HEK293 (cell line): Measurements from ENCODE around the gene TCF7.

Experiments
- CTCF ChIA-PET: fragments of 350-600 bp; formaldehyde crosslinking; extraction: SDS; loops from one replicate; lab custom pipeline; 2021; ENCODE audit warnings: antibody characterized with exemption; lab: Yijun Ruan, JAX
- POLR2A ChIA-PET: fragments of 300-600 bp; formaldehyde crosslinking; extraction: SDS; loops from one replicate; lab custom pipeline; 2020; ENCODE audit warnings: antibody characterized with exemption, inconsistent platforms; lab: Yijun Ruan, JAX
- H3K27ac ChIP-seq: fragments of 200-500 bp; sonication (Bioruptor generic); 2 replicates; pipeline ENCODE4 v1.5.1; 2014; ENCODE audit warnings: low read depth, low read length, control low read depth, inconsistent platforms; ENCODE audit errors: extremely low read depth
- H3K36me3 ChIP-seq, 2 experiments: fragments of 200-500 bp in 1 of 2; sonication (Bioruptor generic) in 1 of 2; 1 replicate in 1 of 2; 2 replicates in 1 of 2; pipeline ENCODE4 v1.5.1; 2014 to 2017; ENCODE audit warnings: inconsistent platforms in 2 of 2, low read length in 2 of 2; ENCODE audit not compliant: control insufficient read depth in 2 of 2, insufficient read depth in 1 of 2
- H3K4me1 ChIP-seq: fragments of 200-500 bp; sonication (Bioruptor generic); 2 replicates; pipeline ENCODE4 v1.5.1; 2014; ENCODE audit warnings: mild to moderate bottlenecking, low read length, inconsistent platforms; ENCODE audit not compliant: control insufficient read depth, insufficient read depth
- H3K4me3 ChIP-seq: 2 replicates; pipeline ENCODE4 v1.5.1; 2011; ENCODE audit warnings: low read depth, mild to moderate bottlenecking, control low read depth, low read length, moderate library complexity
- H3K9me3 ChIP-seq: fragments of 200-500 bp; sonication (Bioruptor generic); 2 replicates; pipeline ENCODE4 v1.5.1; 2014; ENCODE audit warnings: low read depth, low read length, inconsistent platforms; ENCODE audit not compliant: control insufficient read depth, insufficient read depth
- GLIS1 ChIP-seq: fragments of 450-650 bp; formaldehyde crosslinking; IDR thresholded peaks from 2 replicates; pipeline ENCODE4 v1.5.1; 2016; ENCODE audit warnings: missing biosample characterization, missing genetic modification characterization
- SETDB1 ChIP-seq: IDR thresholded peaks from one replicate; pipeline ENCODE4 v1.6.1; 2017; ENCODE audit warnings: mild to moderate bottlenecking, low read length, moderate library complexity, mixed read lengths; ENCODE audit not compliant: insufficient read length
- WT1 ChIP-seq: fragments of 450-650 bp; formaldehyde crosslinking; IDR thresholded peaks from 2 replicates; pipeline ENCODE4 v1.5.1; 2016; ENCODE audit warnings: missing biosample characterization, missing genetic modification characterization
- ZBTB17 ChIP-seq: fragments of 450-650 bp; formaldehyde crosslinking; IDR thresholded peaks from 2 replicates; pipeline ENCODE4 v1.5.1; 2016; ENCODE audit warnings: missing biosample characterization, missing genetic modification characterization
- ZBTB8A ChIP-seq: fragments of 450-650 bp; formaldehyde crosslinking; IDR thresholded peaks from 2 replicates; pipeline ENCODE4 v1.5.1; 2016; ENCODE audit warnings: missing biosample characterization, missing genetic modification characterization
- ZFP3 ChIP-seq: fragments of 450-650 bp; formaldehyde crosslinking; IDR thresholded peaks from 2 replicates; pipeline ENCODE4 v1.5.1; 2016; ENCODE audit warnings: low read depth, missing biosample characterization, missing genetic modification characterization
- ZIC2 ChIP-seq: fragments of 450-650 bp; formaldehyde crosslinking; IDR thresholded peaks from 2 replicates; pipeline ENCODE4 v1.5.1; 2016; ENCODE audit warnings: missing biosample characterization, missing genetic modification characterization
- ZNF114 ChIP-seq: fragments of 450-650 bp; formaldehyde crosslinking; IDR thresholded peaks from 2 replicates; pipeline ENCODE4 v1.5.0; 2017; ENCODE audit warnings: missing biosample characterization, missing genetic modification characterization
- ZNF202 ChIP-seq: fragments of 450-650 bp; formaldehyde crosslinking; IDR thresholded peaks from 2 replicates; pipeline ENCODE4 v1.5.1; 2016; ENCODE audit warnings: missing biosample characterization, missing genetic modification characterization, borderline replicate concordance
- ZNF266 ChIP-seq: fragments of 450-650 bp; formaldehyde crosslinking; IDR thresholded peaks from 2 replicates; pipeline ENCODE4 v1.5.1; 2016; ENCODE audit warnings: missing biosample characterization, missing genetic modification characterization, low read depth
- ZNF311 ChIP-seq: fragments of 450-650 bp; formaldehyde crosslinking; IDR thresholded peaks from 2 replicates; pipeline ENCODE4 v1.5.1; 2017; ENCODE audit warnings: missing biosample characterization, missing genetic modification characterization, borderline replicate concordance
- ZNF37A ChIP-seq: fragments of 450-650 bp; IDR thresholded peaks from 2 replicates; pipeline ENCODE4 v1.5.1; 2018; ENCODE audit warnings: missing biosample characterization, missing genetic modification characterization
- ZNF423 ChIP-seq: fragments of 450-650 bp; formaldehyde crosslinking; IDR thresholded peaks from 2 replicates; pipeline ENCODE4 v1.5.1; 2016; ENCODE audit warnings: missing biosample characterization, missing genetic modification characterization
- ZNF549 ChIP-seq: fragments of 450-650 bp; IDR thresholded peaks from 2 replicates; pipeline ENCODE4 v1.5.1; 2018; ENCODE audit warnings: missing biosample characterization, missing genetic modification characterization, mild to moderate bottlenecking, inconsistent platforms, moderate library complexity
- ZNF843 ChIP-seq: fragments of 450-650 bp; formaldehyde crosslinking; IDR thresholded peaks from 2 replicates; pipeline ENCODE4 v1.5.1; 2016; ENCODE audit warnings: missing biosample characterization, missing genetic modification characterization
- ZSCAN23 ChIP-seq: fragments of 450-650 bp; formaldehyde crosslinking; IDR thresholded peaks from 2 replicates; pipeline ENCODE4 v1.5.1; 2016; ENCODE audit warnings: missing biosample characterization, missing genetic modification characterization
- TF ChIP-seq, protein P1 (sequence below): fragments of 450-650 bp; formaldehyde crosslinking; IDR thresholded peaks from 2 replicates; pipeline ENCODE4 v1.5.1; 2016; ENCODE audit warnings: missing biosample characterization, missing genetic modification characterization
- TF ChIP-seq, protein P2 (sequence below): fragments of 450-650 bp; formaldehyde crosslinking; IDR thresholded peaks from 2 replicates; pipeline ENCODE4 v1.5.1; 2017; ENCODE audit warnings: missing biosample characterization, missing genetic modification characterization
- TF ChIP-seq, protein P3 (sequence below): fragments of 450-650 bp; formaldehyde crosslinking; IDR thresholded peaks from 2 replicates; pipeline ENCODE4 v1.5.1; 2016; ENCODE audit warnings: missing biosample characterization, missing genetic modification characterization

The TCF7 gene

DNA sequence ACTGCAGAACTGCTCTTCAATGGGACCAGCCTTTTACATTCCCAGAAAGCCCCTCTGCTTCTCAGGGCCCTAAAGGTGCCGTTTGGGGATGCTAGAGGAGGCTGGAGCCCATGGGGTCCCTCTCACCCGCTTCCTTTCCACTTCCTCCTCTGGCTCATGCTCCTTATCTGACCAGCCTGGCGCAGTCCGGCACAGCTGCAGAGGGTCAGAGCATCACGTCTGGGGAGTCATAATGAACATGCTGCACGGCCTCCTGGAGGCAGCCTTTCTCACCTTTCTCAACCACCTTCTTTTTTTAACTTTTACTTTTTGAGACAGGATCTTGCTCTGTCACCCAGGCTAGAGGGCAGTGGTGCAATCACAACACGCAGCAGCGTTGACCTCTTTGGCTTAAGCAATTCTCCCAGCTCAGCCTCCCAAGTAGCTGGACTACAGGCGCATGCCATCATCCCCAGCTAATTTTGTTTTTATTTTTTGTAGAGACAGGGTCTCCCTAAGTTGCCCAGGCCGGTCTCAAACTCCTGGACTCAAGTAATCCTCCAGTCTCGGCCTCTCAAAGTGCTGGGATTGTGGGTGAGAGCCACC is 15.1 kb upstream of the TCF7 start:
- ChIA-PET POLR2A (interaction anchor here (0.6 kb wide), 1 partner anchor 138 kb away, joined by 9 read pairs; no protein-coding TSS in a partner anchor), CTCF (interaction anchor here (0.7 to 8.7 kb wide), 9 partner anchors 13 to 1746 kb away, joined by 3 to 56 read pairs (median 9); partner anchors contain the start of gene TCF7)
- Histone ChIP-seq H3K9me3 (no peaks in the 10 kb centered on the region), H3K36me3 (no peaks in the 10 kb centered on the region), H3K4me3 (no peak overlapping the region), H3K4me1 (no peaks in the 10 kb centered on the region), H3K27ac (no peak overlapping the region)
- TF ChIP-seq ZNF37A (tag by site-specific recombination) (no peak), ZFP3 (tag by site-specific recombination) (no peak), ZNF423 (no peak), ZNF266 (no peak), ZNF114 (tag by site-specific recombination) (no peak), WT1 (tag by site-specific recombination) (no peak), SETDB1 (no peak), ZNF843 (no peak), ZNF549 (tag by site-specific recombination) (no peak), ZNF202 (tag by site-specific recombination) (no peak), ZSCAN23 (tag by site-specific recombination) (no peak)
- TF ChIP-seq, protein P1, sequence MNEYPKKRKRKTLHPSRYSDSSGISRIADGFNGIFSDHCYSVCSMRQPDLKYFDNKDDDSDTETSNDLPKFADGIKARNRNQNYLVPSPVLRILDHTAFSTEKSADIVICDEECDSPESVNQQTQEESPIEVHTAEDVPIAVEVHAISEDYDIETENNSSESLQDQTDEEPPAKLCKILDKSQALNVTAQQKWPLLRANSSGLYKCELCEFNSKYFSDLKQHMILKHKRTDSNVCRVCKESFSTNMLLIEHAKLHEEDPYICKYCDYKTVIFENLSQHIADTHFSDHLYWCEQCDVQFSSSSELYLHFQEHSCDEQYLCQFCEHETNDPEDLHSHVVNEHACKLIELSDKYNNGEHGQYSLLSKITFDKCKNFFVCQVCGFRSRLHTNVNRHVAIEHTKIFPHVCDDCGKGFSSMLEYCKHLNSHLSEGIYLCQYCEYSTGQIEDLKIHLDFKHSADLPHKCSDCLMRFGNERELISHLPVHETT (tag by site-specific recombination), result no peak
- TF ChIP-seq, protein P2, sequence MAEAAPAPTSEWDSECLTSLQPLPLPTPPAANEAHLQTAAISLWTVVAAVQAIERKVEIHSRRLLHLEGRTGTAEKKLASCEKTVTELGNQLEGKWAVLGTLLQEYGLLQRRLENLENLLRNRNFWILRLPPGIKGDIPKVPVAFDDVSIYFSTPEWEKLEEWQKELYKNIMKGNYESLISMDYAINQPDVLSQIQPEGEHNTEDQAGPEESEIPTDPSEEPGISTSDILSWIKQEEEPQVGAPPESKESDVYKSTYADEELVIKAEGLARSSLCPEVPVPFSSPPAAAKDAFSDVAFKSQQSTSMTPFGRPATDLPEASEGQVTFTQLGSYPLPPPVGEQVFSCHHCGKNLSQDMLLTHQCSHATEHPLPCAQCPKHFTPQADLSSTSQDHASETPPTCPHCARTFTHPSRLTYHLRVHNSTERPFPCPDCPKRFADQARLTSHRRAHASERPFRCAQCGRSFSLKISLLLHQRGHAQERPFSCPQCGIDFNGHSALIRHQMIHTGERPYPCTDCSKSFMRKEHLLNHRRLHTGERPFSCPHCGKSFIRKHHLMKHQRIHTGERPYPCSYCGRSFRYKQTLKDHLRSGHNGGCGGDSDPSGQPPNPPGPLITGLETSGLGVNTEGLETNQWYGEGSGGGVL (tag by site-specific recombination), result no peak

DNA sequence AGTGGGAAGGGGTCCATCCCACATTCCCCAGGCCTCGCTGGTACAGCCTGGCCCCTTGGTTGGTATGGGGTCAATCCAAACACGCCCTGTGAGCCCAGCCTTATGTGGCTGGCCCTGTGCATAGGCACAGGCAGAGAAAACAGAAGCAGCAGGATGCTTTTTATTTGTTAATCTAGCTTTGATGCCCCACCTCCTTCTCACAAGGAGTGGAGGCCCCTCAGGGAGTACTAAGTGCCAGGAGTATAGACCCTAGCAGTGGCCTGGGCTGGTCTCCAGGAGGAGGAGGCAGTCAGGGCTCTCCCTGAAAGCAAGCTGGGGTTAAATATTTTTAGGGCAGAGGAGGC is 14.6 kb upstream of the TCF7 start:
- Histone ChIP-seq H3K27ac (no peak overlapping the region), H3K36me3 (no peaks in the 10 kb centered on the region), H3K4me3 (no peak overlapping the region), H3K4me1 (no peaks in the 10 kb centered on the region), H3K9me3 (no peaks in the 10 kb centered on the region)
- CTCF ChIA-PET, result interaction anchor here (0.7 to 8.7 kb wide), 10 partner anchors 12 to 1049 kb away, joined by 3 to 56 read pairs (median 8); partner anchors contain the start of gene TCF7
- TF ChIP-seq GLIS1 (tag by site-specific recombination) (peak; percentile 49; the same call in 1 of the 2 replicates), ZNF311 (no peak), ZBTB8A (tag by site-specific recombination) (0 out of 2 replicates have a peak, but pooled peaks have one; percentile 15), ZIC2 (tag by site-specific recombination) (peak; percentile 95), ZNF423 (0 out of 2 replicates have a peak, but pooled peaks have one; percentile 32)
- POLR2A ChIA-PET, result interaction anchor here (0.6 kb wide), 1 partner anchor 139 kb away, joined by 9 read pairs; no protein-coding TSS in a partner anchor

DNA sequence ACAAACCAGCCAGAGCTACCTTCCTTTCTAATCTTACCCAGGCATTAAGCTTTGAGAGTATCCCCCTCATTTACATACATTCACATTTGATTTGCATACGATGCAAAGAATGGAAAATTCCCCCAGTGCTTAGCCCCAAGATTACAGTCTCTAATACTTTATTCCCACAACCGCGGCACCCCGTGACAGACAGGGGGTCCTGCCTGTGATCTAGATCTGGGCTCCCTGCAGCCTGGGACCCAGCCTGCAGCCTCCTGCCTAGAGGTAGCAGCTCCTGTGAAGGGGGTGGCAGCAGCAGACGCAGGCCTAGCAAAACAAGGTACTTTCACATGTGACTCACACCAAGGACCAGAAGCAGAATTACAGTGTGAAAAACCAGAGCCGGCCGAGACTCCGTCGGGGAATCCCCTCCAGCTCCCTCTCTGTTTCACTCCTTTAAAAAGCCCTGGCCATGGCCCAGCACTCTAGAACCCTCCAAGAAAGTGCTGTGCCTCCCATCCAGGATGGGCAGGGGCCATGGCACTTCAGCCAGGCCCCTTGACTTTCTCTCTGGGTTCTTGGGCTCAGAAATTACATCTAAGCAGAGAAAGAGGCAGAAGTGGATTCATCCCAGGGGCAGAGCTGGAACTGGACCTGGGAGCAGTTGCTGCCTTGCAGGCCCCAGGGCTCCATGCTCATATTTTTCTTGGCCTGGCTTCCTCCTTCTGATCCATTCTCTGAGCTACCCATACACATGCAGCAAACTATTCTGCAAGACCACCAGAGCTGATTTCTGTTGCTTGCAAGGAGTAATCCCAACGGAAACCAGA is 14.0 kb upstream of the TCF7 start:
- Histone ChIP-seq H3K27ac (no peak overlapping the region), H3K4me3 (no peak overlapping the region), H3K9me3 (no peaks in the 10 kb centered on the region), H3K36me3 (no peaks in the 10 kb centered on the region), H3K4me1 (no peaks in the 10 kb centered on the region)
- TF ChIP-seq, protein P3, sequence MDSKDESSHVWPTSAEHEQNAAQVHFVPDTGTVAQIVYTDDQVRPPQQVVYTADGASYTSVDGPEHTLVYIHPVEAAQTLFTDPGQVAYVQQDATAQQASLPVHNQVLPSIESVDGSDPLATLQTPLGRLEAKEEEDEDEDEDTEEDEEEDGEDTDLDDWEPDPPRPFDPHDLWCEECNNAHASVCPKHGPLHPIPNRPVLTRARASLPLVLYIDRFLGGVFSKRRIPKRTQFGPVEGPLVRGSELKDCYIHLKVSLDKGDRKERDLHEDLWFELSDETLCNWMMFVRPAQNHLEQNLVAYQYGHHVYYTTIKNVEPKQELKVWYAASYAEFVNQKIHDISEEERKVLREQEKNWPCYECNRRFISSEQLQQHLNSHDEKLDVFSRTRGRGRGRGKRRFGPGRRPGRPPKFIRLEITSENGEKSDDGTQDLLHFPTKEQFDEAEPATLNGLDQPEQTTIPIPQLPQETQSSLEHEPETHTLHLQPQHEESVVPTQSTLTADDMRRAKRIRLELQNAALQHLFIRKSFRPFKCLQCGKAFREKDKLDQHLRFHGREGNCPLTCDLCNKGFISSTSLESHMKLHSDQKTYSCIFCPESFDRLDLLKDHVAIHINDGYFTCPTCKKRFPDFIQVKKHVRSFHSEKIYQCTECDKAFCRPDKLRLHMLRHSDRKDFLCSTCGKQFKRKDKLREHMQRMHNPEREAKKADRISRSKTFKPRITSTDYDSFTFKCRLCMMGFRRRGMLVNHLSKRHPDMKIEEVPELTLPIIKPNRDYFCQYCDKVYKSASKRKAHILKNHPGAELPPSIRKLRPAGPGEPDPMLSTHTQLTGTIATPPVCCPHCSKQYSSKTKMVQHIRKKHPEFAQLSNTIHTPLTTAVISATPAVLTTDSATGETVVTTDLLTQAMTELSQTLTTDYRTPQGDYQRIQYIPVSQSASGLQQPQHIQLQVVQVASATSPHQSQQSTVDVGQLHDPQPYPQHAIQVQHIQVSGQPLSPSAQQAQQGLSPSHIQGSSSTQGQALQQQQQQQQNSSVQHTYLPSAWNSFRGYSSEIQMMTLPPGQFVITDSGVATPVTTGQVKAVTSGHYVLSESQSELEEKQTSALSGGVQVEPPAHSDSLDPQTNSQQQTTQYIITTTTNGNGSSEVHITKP (tag by site-specific recombination), result no peak
- TF ChIP-seq GLIS1 (tag by site-specific recombination) (peak; percentile 4; the same call in 1 of the 2 replicates), ZBTB17 (tag by site-specific recombination) (peak; percentile 57)
- ChIA-PET CTCF (interaction anchor here (0.6 to 8.7 kb wide), 13 partner anchors 12 to 189 kb away, joined by 3 to 56 read pairs (median 4); partner anchors contain the start of gene TCF7), POLR2A (interaction anchor here (0.6 kb wide), 1 partner anchor 139 kb away, joined by 9 read pairs; no protein-coding TSS in a partner anchor)
